ENCODE measurements around the gene DOCK9.

DOCK9 gene

DNA sequence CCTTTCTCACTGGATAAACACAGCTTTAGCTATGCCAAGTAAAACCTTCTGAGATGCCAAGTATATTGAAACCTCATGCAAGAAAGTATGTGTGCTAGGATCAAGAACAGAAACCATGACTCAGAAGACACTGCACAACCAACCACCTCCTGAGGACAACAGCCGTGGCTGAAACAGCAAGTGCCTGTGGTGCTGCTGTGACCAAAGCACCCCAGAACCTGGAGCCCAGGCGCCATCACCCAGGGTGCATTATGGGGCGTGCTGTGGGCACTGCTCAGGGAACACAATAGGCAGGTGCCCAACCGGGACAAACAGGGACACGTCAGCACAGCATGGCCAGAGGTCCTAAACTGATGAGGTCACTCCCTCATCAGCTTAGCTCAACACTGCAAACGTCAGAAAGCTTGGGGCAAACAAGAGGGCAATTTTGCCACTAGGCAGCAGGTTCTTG, 124.1 kb downstream of the DOCK9 start:
- no peak for DNase-seq (ENCODE audit: low spot score)

DNA sequence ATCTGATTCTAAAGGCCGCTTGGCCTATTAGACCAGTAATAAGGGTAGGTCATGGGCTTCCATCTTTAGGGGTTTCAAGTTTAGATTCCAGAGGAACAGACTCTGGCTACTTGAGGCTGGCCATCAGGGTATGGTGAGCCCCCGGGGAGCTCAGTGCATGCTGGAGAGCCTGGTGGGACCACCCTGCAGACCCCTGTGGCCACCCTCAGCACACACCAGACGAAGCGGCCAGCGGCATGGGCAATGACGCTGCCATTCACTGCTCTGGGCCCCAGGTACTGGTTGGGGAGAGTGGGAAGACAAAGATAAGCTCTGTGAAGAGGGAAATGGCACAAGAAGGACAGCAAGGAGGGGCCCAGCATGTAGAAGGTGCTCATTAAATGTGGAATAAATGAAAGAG, 126.6 kb downstream of the DOCK9 start:
- DNase-seq (ENCODE audit: low spot score): no peak

DNA sequence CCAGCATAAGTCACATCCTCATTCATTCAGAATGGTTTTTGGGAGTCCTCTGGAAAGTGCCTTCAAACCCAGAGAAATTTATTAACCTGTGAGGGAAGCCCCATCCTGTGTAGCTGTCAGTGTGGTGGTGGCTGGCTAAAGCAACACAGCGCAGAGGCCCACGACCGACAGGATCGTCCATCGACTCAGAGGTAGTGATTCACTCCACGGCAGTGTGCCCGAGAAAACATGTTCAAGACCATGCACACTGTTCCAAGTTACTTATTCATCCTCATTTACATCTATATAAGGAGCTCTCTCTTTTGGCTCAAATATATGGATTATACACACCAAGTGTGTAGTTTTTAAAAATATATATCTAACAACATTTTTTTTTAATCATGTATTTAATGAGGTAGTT, 129.1 kb downstream of the DOCK9 start:
- DNase-seq (ENCODE audit: low spot score): no peak

DNA sequence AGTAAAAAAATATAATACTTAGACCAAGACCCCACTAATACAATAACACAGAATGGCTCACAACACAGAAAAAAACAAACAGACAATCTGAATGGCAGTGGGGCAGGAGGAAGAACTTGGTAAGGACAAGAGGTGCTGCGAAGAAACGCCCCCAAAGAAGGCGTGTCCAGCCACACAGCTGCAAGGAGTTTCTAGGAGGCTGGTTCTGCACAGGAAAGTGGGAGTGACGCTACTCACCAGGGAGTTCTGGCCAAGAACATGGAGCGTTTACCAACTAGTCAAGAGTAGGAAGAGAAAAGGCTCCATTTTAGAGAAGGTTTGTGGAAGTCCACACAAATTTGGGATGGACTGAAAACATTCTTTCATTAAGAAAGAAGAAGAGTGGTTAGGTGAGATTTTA, 130.1 kb downstream of the DOCK9 start:
- peak; percentile 72 for DNase-seq (ENCODE audit: low spot score)

DNA sequence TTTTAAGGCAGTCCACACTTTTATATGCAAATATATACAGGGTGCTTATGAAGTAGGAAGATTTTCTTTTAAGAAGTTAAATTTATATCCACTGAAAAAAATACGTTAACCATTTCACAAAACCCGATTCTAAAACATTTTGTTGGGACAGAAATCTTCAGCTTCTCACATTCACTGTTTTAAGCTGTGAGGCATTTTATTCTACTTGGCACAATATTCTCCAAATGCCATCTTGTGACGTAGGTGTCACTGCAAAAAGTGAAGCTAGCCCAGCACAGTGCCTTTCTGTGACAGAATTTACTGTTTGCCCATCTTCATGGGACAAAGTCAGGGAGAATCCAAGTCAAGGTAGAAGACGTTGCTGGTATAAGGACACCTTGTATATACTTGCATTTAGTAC, 130.9 kb downstream of the DOCK9 start:
- no peak for DNase-seq (ENCODE audit: low spot score)

DNA sequence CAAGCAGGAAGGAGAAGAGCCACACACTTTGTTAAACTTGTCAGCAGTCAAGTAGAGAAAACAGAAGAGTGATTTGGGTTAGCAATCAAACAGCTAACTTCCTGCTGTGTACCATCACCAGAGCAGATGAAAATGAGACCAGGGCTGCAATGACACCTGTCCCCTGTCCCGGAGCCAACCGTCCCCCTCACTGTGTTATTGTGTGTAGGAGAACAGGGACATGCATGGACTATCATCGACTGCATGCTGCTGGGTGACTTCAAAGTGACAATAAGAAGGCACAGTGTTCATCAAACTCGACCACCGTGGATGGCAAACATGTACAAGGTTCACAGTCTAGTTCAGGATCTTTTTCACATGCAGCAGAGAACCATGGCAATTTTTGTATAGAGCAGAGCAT, 131.3 kb downstream of the DOCK9 start:
- DNase-seq (ENCODE audit: low spot score): no peak

DNA sequence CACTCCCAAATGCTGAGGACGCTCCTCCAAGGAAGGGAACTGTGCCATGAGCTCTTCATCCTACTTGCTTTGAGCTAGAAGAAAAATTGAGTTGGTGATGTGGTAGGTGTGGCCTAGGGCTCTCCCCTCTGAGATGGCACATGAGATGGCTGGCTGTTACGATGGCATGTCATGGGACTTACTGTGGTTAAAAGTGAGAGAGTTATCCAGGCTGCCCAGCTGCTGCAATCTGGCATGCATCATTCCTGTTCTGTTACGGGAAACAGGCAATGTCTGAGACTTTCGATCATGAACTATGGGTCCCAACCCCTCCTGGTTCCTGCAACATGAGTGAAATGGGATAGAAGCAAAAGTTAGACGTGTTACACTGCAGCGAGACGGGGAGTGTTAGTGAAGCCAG, 132.1 kb downstream of the DOCK9 start:
- no peak for DNase-seq (ENCODE audit: low spot score)

DNA sequence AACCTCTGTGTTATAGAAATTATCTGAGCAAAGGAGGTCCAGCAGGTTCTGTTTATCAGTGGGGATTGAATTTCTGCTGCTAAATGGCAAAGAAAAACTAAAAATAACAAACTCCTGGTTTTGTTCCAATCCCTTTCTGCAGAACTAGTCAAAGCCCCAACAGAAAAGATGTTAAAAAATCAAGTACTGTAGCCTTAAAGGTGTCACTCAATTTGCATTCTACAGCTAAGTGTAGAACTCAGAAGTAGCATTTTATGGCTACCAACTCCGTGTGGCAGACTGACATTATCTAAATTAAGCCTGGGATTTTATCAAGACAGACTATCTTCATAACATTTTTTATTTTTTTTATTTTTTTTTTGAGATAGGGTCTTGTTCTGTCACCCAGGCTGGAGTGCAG, 133.8 kb downstream of the DOCK9 start:
- DNase-seq (ENCODE audit: low spot score): no peak

DNA sequence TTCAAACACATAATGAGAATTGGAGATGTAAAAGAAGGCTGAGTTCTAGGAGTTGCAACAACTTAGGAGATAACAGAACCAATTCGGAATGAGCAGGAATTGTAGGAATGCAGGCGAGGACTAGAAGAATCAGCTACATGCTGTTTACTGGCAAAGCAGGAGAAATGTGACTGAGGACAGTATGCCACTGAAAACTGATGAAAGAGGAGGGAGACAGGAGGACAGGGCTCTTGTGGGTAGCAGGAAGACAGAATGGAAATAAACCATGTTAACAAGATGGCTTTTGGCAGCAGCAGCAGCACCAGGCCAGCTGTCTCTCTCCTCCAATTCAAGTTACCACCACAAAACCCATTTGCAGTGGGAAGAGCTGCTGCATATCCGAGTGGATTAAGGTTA, 134.4 kb downstream of the DOCK9 start:
- DNase-seq (ENCODE audit: low spot score): no peak

DNA sequence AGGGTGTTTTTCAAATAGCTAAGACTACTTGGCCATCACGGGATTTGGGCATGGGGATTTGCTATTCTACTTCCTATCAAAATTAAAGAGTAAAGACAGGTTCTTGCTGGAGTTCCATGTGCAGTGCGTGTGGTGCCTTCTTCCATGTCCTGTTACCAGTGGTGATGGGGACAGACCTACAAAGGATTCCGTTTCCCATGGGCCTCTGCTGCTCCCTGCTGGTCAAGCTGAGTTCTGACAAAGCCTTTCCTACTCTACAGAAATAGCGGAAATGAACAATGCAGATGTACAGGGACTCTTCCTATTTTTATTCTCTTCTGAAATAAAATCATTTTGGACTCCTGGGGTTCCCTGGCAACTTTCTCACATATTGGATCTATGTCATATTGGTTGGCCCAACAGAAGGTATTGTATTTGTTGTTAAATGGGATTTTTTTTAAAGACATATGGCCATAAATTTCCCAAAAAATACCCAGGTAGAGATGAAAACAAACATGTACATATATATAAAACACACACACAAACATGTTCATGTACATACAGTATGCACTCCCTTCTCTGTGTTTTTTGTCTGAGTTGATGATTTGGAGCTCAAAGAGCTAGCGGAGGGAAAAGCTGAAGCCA, 134.9 kb downstream of the DOCK9 start:
- DNase-seq (ENCODE audit: low spot score): peak; percentile 73

DNA sequence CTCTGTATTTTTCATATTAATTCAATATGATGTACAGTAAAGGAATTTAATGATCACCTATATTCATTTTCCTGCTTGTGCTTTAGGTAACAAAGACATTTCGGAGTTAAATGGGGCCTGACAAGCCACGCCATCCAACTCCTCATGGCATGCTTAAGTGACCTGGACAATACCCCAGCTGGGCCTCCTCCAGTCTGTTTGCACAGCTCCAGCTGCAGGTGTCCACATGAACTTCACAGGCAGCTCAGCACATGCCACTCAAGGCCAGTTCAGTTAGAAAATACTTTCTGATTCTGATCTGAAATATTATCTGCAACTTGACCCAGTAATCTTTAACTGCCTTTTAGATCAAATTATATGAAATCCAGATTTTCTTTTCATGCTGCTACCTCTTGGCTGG, 135.8 kb downstream of the DOCK9 start:
- no peak for DNase-seq (ENCODE audit: low spot score)

DNA sequence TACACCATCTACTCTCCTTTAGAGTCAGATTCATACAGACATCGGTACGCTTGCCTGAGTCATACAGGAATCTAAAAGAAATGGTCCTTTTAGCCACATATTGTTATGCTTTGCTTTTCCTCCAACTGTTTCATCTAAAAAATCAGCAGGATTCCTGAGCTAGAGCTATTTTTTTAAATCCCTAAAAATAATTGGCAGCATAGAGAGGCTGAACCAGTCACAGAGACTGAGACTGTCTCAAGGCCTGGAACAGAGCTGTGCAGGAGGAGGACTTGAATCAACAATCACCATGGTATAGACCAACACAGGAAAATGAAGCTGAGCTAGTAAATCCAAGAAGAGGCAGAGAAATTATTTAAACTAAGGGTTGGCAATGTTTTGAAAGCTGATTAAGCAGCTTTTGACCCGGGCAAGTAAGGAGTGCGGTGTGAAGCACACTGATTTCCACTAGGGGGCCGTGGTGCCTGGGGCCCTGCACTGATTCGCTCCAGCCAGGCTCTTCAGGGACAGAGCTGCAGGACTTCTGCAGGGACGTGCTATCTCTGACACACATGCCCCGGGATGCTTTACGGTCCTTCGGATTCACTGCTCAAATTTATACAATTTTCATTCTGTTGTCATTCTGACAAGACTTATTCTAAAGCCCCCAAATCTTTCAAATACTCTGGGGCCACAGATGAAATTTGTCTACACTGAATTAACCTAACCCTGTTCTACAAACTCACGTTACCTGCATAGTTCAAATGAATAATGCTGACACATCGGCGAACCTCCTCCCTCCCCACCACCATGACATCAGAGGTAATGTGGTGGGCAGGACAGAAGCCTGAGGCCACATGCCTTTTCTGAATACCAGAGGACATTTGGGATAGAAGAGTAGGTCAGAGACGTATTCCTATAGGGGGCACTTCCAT, 137.8 kb downstream of the DOCK9 start:
- peak; percentile 82 for DNase-seq (ENCODE audit: low spot score)

DNA sequence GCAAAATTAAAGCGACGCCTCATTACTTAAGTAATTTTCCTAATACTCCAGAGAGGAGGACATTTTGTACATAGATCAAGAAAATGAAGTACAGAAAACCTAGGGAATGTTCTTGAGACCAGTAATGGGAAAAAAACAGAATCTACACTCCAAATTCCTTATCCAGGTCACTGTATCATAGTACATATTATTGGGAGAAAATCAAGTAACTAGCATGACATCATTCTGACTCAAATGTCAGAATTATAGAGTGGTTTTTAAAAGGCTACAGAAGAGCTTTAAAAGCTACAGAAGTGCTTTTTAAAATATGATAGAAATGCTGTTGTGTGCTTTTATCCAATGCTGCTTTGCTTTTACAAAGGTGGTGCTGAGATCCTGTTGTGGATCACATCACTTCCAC, 139.1 kb downstream of the DOCK9 start:
- DNase-seq (ENCODE audit: low spot score): no peak

DNA sequence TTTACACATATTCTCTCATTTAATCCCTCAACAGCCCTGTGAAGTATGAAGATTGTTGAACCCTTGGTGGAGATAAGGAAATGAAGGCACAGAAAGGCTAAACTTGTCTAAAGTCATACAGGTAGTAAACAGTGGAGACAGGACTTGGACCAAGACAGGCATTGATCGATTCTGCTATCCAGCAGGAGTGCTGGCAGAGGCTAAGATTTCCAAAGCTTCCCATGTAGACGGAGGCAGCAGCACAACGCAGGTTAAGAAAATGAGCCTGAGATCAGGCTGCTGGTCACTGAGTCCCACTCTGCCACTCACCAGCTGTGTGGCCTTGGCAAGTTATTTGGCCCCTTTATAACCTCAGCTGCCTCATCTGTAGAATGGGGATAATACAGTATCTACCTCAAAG, 140.0 kb downstream of the DOCK9 start:
- no peak for DNase-seq (ENCODE audit: low spot score)

DNA sequence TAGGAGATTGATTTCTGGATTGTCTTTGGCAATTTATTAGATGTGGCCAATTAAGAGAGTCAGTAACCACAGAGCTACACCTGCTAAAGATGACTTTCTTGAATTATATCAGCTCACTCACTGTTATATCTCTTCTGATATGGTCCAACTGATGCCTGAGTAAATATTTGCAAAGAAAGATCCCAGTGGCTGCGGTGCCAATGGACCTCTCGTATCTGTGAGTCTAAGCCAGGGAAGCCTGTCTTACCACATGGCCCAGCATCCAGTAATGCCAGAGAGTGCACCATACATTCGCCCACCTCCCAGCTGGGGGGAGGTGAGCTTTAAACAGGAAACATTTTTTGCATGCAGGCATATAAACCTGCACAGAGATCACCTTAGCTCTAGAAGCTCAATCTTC, 142.7 kb downstream of the DOCK9 start:
- no peak for DNase-seq (ENCODE audit: low spot score)

DNA sequence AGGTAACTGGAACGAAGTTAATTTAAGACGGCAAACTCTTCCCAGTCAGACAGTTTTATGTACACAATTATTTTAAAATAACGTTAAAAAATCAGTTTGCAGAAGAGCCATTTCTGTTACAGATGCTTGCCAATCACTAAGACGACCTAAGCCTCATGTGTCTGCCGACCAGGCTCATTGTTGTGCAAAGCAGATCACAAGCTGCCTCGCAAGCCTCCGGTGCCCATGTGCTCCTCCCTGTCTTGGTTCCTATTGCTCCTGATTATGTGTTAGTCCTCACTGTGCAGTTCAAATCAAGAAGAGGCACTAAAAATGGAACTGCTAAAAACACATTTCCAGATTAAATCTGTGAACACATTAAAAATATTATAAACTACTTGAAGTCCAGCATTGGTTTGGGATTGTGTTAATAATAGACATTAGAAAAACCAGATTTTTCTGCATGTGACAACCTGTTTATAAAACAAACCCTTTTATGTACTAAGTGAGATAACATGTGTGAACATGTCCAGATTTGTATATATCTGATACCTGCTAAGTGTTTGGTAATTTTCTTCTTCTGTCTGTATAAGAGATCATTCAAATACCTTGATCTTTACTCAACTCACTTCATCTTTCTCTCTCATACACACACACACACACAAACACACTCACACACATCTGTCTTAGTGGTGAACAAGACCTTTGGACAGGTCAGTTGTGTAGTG, 143.5 kb downstream of the DOCK9 start:
- peak; percentile 35 for DNase-seq (ENCODE audit: low spot score)

DNA sequence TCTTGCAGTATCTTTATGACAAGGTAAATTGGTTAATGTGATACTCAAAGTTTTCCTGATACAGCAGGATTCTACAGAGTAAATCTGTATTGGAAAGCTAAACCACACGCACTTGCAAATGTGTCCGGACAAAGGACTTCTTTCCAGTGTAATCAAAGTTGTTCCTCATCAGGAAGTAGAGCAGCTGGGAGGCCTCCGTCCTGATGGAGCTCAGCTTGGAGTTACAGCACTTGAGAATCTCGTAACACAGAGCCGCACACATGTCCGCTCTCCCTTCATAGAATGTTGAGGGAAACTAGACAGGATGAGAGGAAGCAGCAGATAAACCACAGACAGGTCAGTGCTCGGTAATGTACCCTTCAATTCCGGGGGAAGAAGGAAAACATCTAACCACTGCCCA, 146.6 kb downstream of the DOCK9 start:
- no peak for DNase-seq (ENCODE audit: low spot score)

DNA sequence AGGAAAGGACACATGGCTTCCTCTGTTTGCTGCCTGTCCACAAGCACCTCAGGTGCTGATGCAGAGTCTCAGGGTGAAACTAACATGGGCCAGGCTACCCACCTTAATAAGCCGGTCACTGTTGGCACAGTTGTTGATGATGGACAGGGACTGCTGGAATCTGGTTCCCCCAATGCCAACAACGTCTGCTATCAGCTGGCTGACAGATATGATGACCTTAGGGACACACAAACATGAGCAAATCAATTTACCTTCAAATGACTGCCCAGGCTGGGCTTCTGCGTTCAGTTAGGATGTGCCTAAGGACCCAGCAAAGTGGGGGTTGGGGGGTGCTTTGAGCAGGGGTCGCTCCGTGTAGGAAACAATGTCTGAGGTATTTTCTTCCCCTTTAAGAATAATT, 148.3 kb downstream of the DOCK9 start:
- no peak for DNase-seq (ENCODE audit: low spot score)

DNA sequence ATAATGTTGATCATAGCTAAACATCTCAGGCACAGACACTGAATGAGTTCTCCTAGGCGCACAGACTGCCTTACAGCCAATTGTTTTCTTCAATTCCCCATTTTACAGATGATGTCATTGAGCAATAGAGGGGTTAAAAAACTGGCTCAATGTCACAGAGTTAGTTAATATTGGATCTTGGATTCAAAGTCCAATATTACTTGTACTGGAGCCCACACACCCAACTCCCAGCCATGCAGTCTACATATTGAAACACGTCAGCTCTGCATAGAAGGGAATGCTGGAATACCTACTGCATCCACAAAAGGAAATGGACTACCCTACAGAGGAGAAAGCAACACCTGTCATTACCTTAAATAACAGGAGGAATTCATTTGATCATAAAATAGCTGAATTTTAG, 149.2 kb downstream of the DOCK9 start:
- DNase-seq (ENCODE audit: low spot score): no peak

DNA sequence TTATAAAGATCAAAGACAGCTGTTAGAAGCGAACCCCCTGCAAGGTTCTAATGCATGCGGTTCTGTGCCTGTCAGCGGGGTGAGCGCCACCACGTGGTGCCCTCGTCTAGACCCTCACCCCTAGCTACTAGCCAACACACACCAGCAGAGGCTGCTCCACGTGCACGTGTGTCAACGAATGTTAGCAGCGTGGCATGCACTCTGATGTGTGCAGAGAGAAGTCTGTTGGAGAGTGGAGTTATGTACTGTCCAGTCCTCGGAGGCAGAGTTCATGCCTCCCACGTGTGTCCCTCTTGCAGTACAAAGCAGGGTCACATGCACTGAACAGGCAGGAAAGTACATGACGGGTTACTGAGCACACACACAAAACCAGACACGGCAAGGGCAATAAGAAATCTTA, 150.4 kb downstream of the DOCK9 start:
- peak; percentile 54 for DNase-seq (ENCODE audit: low spot score)

DNA sequence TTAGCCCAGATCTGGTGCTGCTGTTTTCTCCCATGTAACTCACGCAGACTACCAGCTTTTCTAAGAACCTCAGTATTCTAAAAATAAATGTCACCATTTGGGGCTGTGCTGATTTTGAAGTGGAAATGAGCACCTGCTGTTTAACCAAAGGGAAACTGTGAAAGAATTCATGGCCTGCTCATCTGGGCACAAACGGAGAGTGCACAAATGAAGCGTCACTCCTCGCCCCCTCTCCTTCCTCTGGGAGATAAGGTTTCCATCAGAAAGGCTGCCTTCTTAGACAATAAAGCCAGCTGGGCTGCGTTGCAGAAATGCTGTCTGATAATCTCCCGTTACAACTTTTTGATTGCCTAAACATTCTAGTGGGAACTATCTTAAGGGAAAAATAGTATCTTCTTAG, 151.7 kb downstream of the DOCK9 start:
- no peak for DNase-seq (ENCODE audit: low spot score)

DNA sequence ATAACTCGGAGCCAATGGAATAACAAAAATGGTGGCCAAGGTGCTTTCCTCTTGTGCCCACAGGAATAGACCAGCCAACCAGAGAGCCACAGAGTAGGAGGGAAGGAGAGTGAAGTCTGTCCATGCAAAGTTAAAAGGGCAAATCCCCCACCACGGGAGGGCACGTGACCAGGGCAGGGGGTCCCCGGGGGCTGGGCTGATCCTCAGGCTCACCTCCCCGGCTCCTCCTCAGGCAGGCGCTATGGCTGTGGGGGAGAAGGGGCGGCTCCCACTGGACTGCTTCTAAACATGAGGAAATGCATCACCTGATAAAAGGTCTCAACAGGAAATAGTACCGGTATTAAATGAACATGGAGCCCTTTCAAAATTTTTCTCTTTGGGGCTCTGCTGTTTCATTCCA, 152.2 kb downstream of the DOCK9 start:
- DNase-seq (ENCODE audit: low spot score): peak; percentile 36
